ENCODE measurements around the gene APP.

APP gene

GRCh38 chr21:26049803-26050202 is 120.8 kb downstream of the APP start:
- no peak overlapping the region for H3K27ac ChIP-seq
- no peak for TF ChIP-seq CTCF (conservative IDR thresholded peaks at IDR 0.05)

- H3K27ac ChIP-seq: no peak overlapping the region
- no peak for TF ChIP-seq CTCF (conservative IDR thresholded peaks at IDR 0.05)
Measured at GRCh38 chr21:26047279-26047967, 123.1 kb downstream of the APP start.

- no peak overlapping the region for H3K27ac ChIP-seq
- no peak for TF ChIP-seq CTCF (conservative IDR thresholded peaks at IDR 0.05)
Measured at GRCh38 chr21:26043891-26044290, 126.7 kb downstream of the APP start.

GRCh38 chr21:26042181-26042876 is 128.2 kb downstream of the APP start:
- TF ChIP-seq CTCF (conservative IDR thresholded peaks at IDR 0.05): no peak
- no peak overlapping the region for H3K27ac ChIP-seq

- H3K27ac ChIP-seq: no peak overlapping the region
- no peak for TF ChIP-seq CTCF (conservative IDR thresholded peaks at IDR 0.05)
Measured at GRCh38 chr21:26041431-26042180, 129.0 kb downstream of the APP start.

GRCh38 chr21:26036916-26037315 is 133.7 kb downstream of the APP start:
- no peak overlapping the region for H3K27ac ChIP-seq
- TF ChIP-seq CTCF (conservative IDR thresholded peaks at IDR 0.05): no peak

- TF ChIP-seq CTCF (conservative IDR thresholded peaks at IDR 0.05): no peak; the same call in 1 of the 2 replicates
- no peak overlapping the region for H3K27ac ChIP-seq
Measured at GRCh38 chr21:26032263-26032662, 138.3 kb downstream of the APP start.

All from VCaP (cell line).